Stimulated activated CD4-positive, alpha-beta T cell treated with anti-CD3 and anti-CD28 coated beads, Interleukin-12 subunit alpha, Interleukin-12 subunit beta, amount 100 ng/mL, for 24 hours (primary cell): Measurements from ENCODE around the gene TMEM44.

Source experiments
- DNase-seq, 2 experiments: peaks; one replicate each; pipeline ENCODE4 v3.0.0-alpha.2; 2020; ENCODE audit warnings: low read depth in 2 of 2

Gene TMEM44, protein sequence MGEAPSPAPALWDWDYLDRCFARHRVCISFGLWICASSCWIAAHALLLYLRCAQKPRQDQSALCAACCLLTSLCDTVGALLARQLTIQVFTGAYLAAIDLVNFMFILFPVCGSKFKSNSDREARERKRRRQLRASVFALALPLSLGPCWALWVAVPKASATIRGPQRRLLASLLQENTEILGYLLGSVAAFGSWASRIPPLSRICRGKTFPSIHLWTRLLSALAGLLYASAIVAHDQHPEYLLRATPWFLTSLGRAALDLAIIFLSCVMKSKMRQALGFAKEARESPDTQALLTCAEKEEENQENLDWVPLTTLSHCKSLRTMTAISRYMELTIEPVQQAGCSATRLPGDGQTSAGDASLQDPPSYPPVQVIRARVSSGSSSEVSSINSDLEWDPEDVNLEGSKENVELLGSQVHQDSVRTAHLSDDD

GRCh38 chr3:194633349-194634004, at the start of gene TMEM44:
TMEM44 (minus strand) TSS chr3:194633419; CDS start chr3:194633215, 204 bp downstream.
- peak; percentile 25 to 43 for DNase-seq

- peak; percentile 45 to 64 for DNase-seq
These were observed 49.6 kb upstream of the TMEM44 start for GRCh38 chr3:194682694-194683310.

DNA sequence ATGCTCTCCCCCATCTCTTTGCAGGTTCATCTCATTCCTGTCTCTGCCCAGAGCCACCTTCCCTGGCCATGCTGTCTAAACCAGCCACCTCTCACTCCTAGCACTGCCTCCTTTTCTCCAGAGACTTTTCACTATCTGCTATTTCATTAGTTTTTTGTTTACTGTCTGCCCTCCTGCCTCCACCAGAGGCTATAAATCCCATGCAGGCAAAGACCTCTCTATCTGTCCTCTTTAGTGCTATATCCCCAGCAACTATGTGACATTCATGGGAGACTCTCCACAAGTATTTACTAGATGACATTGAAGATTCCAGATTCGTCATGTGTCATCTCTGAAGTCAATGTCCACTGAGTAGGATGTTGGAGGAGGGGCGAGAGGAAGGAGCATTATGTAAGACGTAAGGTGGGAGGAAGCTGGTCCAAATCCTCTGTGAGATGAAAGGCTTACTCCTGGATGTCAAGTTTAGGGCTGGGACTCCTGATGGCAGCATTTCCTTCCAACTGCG, 49.0 kb upstream of the TMEM44 start:
- DNase-seq = no peak

- no peak for DNase-seq
These were observed 47.8 kb upstream of the TMEM44 start for GRCh38 chr3:194680888-194681615.

DNA sequence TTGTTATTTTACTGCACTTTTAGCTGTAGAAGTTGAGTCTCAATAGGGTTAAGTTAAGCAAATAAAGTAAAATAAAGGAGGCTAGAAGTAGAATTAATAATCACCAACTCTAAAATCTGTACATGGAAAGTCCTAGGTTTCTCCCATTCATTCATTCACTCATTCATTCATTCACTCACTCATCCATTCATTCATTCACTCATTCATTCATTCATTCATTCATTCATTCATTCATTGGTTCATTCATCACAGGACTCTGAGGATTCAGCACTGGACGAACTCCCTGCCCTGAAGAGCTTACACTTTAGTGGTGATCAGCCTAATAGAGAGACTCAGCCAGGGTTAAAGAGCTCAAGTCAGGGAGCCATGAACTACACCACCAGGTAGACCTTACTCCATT, 43.3 kb upstream of the TMEM44 start:
- no peak for DNase-seq

DNA sequence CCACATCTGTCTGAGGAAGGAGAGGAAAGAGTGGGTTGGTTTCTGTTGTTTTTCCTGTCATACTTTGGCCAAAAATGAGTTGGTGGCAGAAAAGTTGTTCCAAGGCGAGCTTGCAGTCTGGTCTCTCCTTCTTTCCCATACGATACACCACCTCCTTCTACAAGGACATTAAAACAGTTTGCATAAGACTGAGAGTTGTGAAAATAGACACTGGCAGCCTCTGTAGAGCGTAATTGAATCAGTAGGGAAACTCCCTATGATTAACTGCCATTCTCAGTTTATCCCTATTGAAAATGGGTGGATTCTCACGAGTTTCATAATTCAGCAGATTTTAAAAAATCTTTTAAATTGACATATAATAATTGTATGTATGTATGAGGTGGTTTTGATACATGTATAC, 42.5 kb upstream of the TMEM44 start:
- no peak for DNase-seq

- DNase-seq = peak; percentile 46 to 71
These were observed 41.9 kb upstream of the TMEM44 start for GRCh38 chr3:194675081-194675640.

DNA sequence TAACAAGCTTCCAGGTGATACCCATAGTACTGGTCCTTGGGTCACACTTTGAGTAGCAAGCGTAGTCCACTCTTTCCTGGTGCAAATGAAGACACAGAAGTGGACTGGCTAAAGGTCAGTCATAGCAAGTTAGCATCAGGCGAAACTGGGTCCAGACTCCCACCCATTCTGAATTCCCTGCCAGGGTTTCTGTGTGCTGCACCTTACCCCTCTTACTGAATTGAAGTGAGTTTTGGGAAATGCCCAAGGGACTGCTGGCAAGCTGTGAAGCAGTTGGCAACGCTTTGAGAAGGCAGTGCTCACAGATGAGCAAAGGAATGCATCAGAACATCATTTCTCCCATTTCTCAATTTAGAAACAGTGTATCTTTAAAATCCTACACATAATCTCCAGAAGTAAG, 40.5 kb upstream of the TMEM44 start:
- no peak for DNase-seq

- DNase-seq = no peak
These were observed 39.7 kb upstream of the TMEM44 start for GRCh38 chr3:194672876-194673275.

- DNase-seq = peak; percentile 76 to 85
These were observed 38.9 kb upstream of the TMEM44 start, which contains the start of gene LSG1 for GRCh38 chr3:194671900-194672808. LSG1 (minus strand) TSS chr3:194672191; CDS start chr3:194672162, 29 bp downstream.

GRCh38 chr3:194671511-194671899, 38.3 kb upstream of the TMEM44 start:
- DNase-seq = no peak

DNA sequence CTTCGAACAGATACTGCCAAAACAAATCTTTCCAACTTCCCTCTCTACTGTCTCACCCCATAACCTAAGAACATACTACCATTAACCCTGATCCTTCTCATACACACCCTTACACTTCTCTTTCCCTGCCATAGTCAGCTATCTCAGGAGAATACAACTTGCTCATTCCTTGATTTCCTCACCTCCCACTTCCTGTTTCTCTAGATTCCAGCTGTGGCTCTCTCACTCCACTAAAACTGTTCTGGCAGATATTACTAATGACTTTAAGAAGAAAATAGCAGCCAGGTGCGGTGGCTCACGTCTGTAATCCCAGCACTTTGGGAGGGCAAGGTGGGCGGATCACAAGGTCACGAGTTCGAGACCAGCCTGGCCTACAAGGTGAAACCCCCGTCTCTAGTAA, 34.1 kb upstream of the TMEM44 start:
- DNase-seq = no peak

DNA sequence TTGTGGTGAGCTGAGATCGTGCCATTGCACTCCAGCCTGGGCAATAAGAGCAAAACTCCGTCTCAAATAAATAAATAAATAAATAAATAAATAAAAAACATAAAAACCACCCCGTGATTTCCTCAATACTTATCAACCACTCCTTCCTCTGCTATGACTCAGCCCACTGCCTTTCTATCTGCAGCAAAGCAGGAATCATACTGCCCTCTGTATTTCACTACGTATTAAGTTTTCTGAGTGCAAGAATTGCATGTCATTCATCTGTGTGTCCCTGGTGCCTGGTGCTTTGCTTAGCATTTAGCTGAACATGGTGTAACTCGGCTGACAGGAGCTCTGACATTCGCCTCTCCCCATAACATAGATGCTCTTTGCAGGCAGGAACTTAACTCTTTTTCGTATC, 31.6 kb upstream of the TMEM44 start:
- DNase-seq = no peak

DNA sequence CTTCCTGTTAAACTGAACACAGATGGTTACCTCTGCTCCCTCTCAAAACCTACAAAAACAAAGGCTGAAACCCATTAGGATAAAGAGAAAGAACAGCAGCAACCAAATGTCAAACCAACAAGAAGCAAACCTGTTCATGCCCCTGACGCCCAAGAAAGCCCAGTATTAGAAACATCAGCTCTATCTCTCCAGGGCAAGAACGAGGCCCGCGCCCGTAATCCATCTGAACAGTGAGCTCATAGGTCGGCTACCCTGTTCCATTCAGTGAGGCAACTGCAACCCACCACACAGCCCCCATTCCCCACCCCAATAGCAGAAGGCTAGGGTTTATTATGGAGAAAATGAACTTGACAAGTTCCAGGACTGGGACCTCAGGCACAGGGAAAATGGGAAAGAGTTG, 28.7 kb upstream of the TMEM44 start:
- no peak for DNase-seq

- no peak for DNase-seq
These were observed 28.2 kb upstream of the TMEM44 start for GRCh38 chr3:194661374-194661773.

- DNase-seq = no peak
These were observed 26.6 kb upstream of the TMEM44 start for GRCh38 chr3:194659778-194660177.

DNA sequence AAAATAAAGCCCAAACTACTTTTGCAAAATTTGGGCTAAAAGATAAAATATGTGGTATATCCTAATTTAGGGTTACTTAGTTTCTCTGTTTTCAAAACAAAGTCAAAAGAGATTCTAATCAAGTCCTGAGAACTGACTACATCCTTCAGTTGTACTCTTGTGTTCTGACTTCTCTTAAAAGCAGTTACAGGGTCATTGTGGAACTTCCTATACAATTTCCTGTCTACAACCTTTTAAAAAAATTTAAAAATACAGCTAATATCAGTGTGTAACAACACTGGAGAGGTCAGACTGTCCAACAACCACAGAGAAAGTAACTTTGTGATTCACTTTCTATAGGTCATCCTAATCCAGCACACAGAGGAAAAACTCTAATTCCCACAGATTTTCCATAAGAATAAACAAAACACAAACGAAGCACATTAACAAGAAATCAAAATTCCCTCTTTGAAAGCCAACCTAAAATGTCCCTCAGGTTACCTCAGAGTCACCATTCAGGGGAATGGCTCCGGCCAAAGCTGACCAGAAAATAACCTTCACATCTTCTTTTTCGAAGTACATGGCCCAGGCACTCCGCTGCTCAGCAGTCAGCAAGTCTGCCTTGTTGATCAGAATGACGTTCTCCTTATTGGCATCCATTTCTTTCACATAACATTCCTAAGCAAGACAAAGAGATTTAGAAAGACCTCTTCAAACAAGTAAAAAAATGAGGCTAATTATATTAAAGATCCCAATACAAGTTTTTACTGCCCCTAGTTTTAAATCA, 25.4 kb upstream of the TMEM44 start:
- DNase-seq = no peak

DNA sequence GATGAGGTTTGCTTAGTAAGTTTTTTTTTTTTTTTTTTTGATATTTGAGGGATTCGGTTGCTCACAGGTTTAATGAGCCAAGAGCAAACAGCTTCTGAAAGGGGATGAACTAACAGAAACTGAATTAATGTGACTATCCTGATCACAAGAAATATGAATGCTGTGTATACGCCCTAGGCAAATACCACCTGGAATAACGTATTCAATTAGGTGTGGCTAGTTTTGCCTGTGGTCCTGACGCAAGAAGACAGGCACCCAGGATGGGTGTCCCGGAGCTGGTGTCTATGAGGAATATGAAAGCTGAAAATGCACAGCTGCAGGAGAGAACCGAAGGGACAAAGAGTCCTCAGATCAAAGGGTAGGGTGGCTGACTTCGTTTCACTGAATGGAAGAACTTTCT, 24.2 kb upstream of the TMEM44 start:
- DNase-seq = no peak

GRCh38 chr3:194654443-194654842, 21.2 kb upstream of the TMEM44 start:
- no peak for DNase-seq

DNA sequence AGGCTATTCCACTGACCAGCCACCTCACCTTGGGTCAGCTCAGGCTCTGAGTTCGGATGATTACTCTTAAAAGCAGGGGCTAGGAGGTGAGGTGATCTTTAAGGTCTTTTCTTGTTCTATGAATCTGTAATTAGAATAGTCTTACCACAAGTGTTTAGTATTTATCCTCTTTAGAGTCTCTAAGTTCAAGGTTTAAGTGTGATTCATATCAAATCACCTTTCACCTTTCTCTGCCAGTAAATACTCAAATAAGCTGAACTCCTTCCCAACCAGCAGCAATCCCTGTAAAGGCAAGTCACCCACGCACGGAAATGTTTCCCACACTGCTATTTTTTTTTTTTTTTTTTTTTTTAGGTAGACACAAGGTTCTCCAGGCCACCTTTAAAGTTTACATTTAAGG, 14.5 kb upstream of the TMEM44 start:
- no peak for DNase-seq
